Fibroblast of villous mesenchyme (primary cell): ENCODE data around the gene TMEM116. TPM values are rescaled to one million over a fixed set of nuclear protein-coding genes. Genes with fewer than 3 reads are reported as not detected.

ENCODE experiments used
- DNase-seq: peaks from one replicate; pipeline ENCODE4 v3.0.0-alpha.2; 2010; ENCODE audit warnings: low read depth
- H3K4me3 ChIP-seq: 2 replicates; pipeline ENCODE4 v1.5.1; 2011; ENCODE audit warnings: low read depth, mild to moderate bottlenecking, low read length
- CTCF ChIP-seq: IDR thresholded peaks from 2 replicates; pipeline ENCODE4 v1.5.1; 2012; ENCODE audit warnings: low read depth, mild to moderate bottlenecking, low read length; ENCODE audit not compliant: insufficient read depth
- total RNA-seq: library from RNA; depleted of rRNA; stranded (reverse); fragments of >200 nt; gene quantifications from 2 replicates; pipeline ENCODE4 v1.2.3, GENCODE V29; 2012

TMEM116 gene
- total RNA-seq, 1 donor, result 7.3 TPM

GRCh38 chr12:112031472-112031871, 18.5 kb upstream of the TMEM116 start:
- DNase-seq, result peak; percentile 14
- no peak overlapping the region for H3K4me3 ChIP-seq
- no peak for TF ChIP-seq CTCF

GRCh38 chr12:112029301-112029700, 16.3 kb upstream of the TMEM116 start:
- TF ChIP-seq CTCF, result no peak
- H3K4me3 ChIP-seq, result no peak overlapping the region
- no peak for DNase-seq

GRCh38 chr12:112025808-112026375, 12.9 kb upstream of the TMEM116 start:
- TF ChIP-seq CTCF, result no peak
- no peak overlapping the region for H3K4me3 ChIP-seq
- DNase-seq, result no peak

GRCh38 chr12:112023759-112024396, 10.9 kb upstream of the TMEM116 start:
- H3K4me3 ChIP-seq, result no peak overlapping the region
- no peak for DNase-seq
- TF ChIP-seq CTCF, result no peak

- no peak for TF ChIP-seq CTCF
- no peak overlapping the region for H3K4me3 ChIP-seq
- no peak for DNase-seq
Observed at GRCh38 chr12:112022241-112023016, 9.5 kb upstream of the TMEM116 start.

GRCh38 chr12:112020947-112021457, 8.0 kb upstream of the TMEM116 start:
- no peak for DNase-seq
- H3K4me3 ChIP-seq, result no peak overlapping the region
- TF ChIP-seq CTCF, result no peak
